C4-2B (cell line): ENCODE measurements around the gene MON2.

ENCODE experiments used
- H3K27ac ChIP-seq: fragments of 450-650 bp; 2 replicates; pipeline ENCODE4 v1.5.1; 2017
- ZFX ChIP-seq: fragments of 450-650 bp; IDR thresholded peaks from 2 replicates; pipeline ENCODE4 v1.6.1; 2017
- TF ChIP-seq, protein P1 (sequence below): fragments of 450-650 bp; conservative IDR thresholded peaks from 2 replicates; pipeline ENCODE4 v1.5.1; 2017; ENCODE audit warnings: mild to moderate bottlenecking

Gene MON2

GRCh38 chr12:62642486-62642885 is 175.9 kb downstream of the MON2 start:
- no peak for TF ChIP-seq ZFX
- TF ChIP-seq, protein P1, sequence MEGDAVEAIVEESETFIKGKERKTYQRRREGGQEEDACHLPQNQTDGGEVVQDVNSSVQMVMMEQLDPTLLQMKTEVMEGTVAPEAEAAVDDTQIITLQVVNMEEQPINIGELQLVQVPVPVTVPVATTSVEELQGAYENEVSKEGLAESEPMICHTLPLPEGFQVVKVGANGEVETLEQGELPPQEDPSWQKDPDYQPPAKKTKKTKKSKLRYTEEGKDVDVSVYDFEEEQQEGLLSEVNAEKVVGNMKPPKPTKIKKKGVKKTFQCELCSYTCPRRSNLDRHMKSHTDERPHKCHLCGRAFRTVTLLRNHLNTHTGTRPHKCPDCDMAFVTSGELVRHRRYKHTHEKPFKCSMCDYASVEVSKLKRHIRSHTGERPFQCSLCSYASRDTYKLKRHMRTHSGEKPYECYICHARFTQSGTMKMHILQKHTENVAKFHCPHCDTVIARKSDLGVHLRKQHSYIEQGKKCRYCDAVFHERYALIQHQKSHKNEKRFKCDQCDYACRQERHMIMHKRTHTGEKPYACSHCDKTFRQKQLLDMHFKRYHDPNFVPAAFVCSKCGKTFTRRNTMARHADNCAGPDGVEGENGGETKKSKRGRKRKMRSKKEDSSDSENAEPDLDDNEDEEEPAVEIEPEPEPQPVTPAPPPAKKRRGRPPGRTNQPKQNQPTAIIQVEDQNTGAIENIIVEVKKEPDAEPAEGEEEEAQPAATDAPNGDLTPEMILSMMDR = no peak

GRCh38 chr12:62643486-62643885 is 176.9 kb downstream of the MON2 start:
- TF ChIP-seq, protein P1 = no peak
- TF ChIP-seq ZFX = no peak
- no peak overlapping the region for H3K27ac ChIP-seq

More at GRCh38 chr12:62642486-62642885, 175.9 kb downstream of the MON2 start:
- H3K27ac ChIP-seq = no peak overlapping the region

DNA sequence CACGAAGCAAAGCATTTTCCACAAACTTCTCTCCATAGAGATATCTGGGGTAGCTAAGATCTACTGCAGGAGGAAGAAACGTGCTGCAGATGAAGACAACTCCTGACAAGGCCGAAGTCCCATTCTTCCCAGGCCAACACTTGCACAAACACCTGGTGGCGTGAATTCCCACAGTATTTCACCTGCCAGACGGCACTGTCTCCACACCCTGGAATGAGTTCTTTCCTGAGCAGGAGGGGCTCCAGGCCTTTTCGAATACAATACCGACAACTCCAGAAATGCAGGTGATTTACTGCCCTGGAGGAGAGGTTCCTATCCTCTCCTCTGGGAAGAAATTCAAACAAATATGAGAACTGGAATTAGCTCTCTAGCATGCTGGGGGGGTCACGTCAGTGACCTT is 179.9 kb downstream of the MON2 start:
- H3K27ac ChIP-seq = no peak overlapping the region
- no peak for TF ChIP-seq ZFX
- TF ChIP-seq, protein P1 = no peak

- TF ChIP-seq ZFX = no peak
- TF ChIP-seq, protein P1 = no peak
- no peak overlapping the region for H3K27ac ChIP-seq
Observed at GRCh38 chr12:62647586-62647985, 181.0 kb downstream of the MON2 start.

DNA sequence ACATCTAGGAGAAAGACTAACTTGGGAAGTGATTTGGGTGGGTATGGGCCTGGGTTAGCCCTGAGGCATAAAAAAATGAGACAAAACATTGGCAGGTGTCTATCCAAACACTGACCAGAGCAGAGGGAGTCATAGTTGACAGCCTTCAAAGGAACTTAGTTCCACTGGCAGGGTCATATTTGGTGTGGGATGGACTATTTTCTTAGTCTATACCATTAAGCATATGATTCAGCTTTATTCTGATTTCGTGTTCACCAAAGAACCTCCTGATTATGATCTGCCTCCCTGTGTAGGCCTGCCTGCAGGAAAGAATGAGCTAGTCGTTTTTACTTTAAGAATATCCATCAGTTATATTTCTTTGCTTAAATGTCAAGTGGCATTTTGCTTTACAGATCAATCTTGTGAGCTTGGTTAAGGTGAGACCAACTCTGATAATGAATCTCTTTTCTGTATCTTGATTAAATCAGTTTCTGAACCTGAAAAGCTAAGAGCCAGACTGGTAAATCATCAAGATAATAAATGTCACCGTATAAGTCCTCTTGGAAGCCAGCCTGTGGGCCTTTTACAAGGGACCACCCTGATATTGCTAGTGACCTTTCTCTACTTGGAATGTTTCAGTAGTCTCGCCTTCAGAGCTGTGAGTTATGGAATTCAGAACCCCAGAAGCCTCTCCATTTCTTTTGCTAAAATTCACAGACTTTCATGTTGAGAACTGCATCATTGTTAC is 182.9 kb downstream of the MON2 start:
- no peak overlapping the region for H3K27ac ChIP-seq
- no peak for TF ChIP-seq ZFX
- TF ChIP-seq, protein P1 = no peak
